Measurements from ENCODE around the gene TMIGD1.

The TMIGD1 gene

DNA sequence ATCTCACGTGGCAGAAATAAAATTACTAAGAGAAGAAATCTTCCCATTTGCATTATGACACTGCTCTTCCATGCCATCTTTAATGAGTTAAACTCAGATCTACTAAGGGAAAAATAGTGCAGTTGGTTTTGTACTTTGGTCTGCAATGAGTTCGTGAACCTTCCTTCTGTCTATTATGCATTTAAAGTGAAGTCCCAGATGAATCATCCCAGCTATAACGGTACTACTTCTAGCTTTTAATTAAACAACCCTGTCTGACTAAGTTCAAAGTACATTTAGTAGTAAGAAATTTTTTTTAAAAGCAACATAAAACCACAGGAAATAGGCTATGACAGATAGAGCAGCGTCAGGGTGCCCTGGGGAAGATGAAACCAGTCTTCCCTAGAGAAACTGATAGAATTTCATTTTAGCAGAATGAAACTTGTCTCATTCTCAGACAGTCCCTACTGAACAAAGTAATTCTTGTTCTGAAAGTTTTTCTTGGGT, 1.8 kb downstream of the TMIGD1 start:
- DNase-seq (ENCODE audit: low read depth in 3 of 3): peak in 1 of 3 donors; percentile 37

DNA sequence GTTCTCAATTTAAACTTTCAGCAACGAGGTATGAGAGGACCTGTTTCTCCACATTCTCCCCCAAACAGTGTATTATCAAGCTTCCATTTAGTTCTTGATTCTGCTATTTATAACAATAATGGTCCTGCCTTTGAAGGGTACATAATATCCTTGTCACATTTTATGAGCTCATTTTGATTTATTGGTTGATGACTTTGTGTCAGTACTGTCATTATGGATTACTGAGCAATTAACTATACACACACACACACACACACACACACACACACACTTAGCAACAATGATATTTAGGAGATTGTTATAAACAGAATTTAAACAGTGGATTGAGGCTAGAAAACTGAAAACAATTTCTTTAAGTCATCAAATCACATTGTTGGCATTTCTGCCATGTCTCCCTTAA, 7.0 kb downstream of the TMIGD1 start:
- DNase-seq (ENCODE audit: low read depth in 3 of 3): no peak

DNA sequence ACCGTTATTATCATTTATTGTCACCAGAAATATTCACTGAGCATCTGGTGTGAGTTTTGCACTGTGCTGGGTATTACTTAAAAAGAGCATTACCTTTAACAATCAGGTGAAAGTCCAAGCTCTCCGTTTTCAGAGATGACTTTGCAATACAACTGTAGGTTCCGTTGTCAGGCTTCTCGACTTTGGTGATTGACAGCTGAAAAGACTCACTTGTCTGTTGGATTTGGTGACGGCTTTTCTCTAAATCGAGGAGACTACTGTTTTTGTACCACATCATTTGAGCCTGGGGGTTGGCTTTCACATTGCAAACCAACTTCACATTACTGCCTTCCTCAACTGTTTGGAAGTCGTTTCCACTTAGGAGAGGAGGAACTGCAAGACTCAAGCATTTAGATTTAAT, 9.1 kb downstream of the TMIGD1 start:
- no peak for DNase-seq (ENCODE audit: low read depth in 3 of 3)

DNA sequence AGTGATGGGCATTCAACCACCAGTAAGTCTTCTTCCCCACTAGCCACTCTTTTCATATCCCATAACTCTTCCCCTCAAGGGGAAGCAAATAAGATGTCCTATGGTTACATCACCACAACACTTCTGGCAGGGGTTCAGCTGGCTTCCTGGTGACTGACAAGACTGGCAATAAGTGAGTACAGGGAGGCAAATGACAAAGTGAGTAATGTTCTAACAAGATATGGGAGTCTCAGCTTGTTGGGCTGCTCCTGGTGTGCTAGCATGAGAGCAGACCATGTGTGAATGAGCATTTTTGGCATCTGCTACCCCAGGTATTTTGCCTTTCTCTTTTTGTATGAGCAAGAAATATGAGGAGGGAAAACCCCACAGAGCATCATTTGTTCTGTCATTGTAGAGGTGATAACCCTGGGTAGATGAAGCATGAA, 9.9 kb downstream of the TMIGD1 start:
- DNase-seq (ENCODE audit: low read depth in 3 of 3): no peak

DNA sequence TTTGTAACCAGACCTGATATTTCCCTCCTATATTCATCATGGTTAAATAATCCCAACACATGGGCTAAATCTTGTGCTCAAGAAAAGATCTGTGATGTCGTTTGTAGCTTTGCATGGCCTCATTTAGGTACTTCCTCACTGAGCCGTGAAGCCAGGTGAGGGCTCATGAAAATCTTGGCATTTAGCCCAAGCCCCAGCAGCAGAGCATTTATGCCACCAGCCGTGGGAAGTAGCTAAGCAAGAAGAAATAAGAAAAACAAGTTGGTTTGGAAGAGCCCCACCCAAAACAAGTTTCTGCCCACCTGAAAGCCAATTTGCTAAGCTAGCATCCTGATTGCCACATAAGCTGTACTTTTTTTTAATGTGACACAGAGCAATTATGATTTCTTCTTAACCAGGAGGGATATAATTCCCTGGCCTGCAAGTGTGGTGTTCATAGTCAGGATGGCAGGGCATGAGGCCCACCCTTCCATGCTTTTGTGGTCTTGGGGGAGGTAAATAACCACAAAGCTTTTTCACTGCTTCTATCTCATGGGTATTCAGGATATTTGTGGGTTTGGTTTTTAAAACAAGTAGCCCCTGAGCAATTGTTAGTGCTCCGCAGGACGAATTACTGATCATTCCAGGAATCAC, 10.5 kb downstream of the TMIGD1 start:
- no peak for DNase-seq (ENCODE audit: low read depth in 3 of 3)

DNA sequence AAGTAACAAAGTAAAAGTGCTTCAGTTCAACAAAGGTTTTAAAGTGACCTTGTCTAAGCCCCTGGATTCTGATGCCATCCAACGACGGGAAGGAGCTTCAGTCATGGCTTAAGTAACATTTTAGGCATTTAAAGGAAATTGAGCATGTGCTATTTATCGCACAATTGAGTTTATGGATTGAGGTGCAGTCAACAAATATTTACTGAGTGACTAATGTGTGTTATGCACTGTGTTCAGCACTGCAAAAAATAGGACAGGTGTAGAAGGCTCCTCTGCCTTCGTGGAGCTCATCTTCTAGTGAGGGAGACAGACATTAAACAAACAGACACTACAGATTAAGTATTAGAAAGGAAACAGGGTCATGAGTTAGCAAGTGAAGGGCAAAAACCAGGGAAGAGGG, 12.5 kb downstream of the TMIGD1 start:
- no peak for DNase-seq (ENCODE audit: low read depth in 3 of 3)

DNA sequence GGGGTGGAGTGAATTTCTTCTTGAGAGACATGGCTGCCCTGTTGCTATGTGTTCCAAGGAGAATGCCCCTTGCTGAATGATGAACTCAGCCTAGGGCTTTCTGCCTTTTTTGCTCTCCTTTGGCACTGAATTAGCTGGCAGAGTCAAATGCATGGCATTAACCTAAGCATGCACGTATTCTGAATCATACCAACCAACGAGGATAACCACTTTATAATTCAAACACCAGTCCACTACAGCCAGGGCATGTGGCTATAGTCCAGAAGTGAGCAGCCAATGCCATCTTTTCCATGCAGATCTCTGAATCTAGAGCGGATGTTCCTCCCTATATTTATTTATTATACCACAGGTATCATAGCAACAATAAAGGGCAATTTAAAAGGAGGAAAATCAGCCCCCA, 15.7 kb downstream of the TMIGD1 start:
- DNase-seq (ENCODE audit: low read depth in 3 of 3): no peak

DNA sequence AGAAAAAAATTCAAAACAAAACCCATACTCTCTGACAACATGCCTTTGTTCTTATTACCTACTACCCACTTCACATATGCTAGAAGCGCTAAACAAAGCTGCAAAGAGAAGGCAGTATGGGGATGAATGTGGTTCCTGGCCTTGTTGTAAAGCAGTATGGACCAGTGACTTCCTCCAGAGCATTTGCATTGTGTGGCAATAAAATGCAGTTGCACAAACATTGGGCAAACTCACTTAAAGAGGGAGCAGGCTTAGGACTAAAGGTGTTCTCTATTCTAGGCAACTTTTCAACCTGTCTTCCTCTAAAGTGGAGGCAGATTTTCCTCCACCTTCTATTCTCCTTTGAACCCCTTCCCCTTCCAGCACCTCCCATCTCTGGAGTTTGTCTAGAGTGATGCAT, 17.1 kb downstream of the TMIGD1 start:
- DNase-seq (ENCODE audit: low read depth in 3 of 3): no peak

DNA sequence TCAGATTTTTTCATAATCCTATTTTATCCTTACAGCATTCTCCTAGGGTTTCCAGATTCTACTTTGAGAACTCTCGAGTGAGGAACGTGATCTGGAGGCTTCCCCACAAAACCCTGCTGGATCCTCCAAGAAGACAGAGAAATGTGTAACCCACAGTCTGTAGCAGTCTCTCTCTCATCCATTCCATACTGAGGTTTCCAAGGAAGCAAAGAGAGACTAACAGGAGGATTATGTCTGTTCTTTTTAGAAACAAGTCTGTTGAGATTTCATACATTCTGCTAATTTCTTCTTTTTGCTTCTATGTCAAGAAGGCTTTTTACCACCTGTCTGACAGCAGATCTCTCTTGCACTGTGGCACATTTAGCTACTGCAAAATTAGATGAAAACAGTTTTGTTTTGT, 18.8 kb downstream of the TMIGD1 start:
- DNase-seq (ENCODE audit: low read depth in 3 of 3): no peak

DNA sequence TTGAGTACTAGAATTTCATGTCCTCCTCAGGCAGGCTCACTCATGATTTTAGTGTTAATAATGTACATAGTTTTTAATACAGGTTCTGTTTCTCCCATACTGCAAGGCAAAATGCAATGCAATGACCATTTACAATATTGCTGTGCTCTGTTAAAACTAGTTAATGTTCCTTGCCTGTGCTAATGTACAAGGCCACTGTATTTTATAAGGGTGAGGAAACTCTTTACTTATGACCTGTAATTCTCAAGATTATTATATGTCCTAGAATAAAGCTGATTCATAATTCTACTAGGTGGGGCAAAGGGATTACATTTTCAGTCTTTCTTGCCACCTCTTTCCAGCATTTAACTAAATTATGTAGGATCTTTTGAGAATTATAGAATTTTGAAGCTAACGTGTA, 19.4 kb downstream of the TMIGD1 start:
- no peak for DNase-seq (ENCODE audit: low read depth in 3 of 3)

DNA sequence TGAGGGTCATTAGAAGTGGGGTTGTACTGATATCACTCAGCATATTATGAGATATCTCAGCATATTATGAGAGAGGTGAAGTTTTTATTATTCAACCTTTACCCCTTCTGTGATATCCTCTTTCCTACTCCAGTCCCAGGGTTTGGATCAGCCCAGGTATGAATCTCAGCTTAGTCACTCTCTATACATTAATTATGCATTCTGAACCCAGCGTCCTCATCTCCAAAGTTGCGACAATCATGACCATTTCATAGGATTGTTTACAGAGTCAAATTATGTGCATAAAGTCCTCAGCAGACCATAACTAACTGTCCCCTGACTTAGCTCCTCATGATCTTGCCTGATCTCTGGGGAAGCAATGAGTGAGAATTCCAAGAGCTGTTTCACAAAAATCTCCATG, 21.6 kb downstream of the TMIGD1 start:
- DNase-seq (ENCODE audit: low read depth in 3 of 3): no peak

DNA sequence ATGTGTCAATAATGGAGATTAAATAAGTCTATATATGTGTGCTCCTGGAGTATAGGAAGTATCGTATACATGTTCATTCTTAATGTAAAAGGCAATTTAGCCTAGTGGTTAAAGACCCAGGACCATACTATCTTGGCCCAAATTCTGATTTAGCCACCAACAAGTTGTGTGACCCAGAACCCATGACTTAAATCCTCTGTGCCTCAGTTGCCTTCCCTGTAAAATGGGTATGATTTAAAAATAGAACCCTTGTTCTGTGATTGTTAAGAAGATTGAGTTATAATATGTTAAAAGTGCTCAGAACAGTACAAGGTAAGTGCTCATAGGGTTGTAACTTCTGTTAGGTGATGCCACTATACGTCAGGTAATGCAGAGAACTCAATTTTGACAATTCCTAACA, 23.3 kb downstream of the TMIGD1 start:
- DNase-seq (ENCODE audit: low read depth in 3 of 3): no peak

DNA sequence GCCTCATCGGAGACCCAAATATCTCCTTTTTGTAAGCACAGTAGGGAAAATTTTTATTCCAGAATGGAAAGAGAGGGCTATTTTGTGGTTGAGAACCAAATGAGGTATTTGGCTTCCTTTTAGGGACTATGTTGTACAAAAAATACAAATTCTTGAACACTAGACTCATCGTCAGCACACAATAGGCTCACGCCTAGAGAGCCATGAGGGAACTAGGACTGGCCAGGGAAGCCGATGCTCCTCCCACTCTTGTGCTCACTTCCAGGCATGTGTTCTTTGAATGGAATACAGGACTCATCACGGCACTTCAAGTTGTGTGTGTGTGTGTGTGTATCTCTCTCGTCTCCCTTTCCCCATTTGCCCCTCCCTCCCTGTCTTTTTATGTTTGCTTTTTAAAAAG, 24.3 kb downstream of the TMIGD1 start:
- no peak for DNase-seq (ENCODE audit: low read depth in 3 of 3)

DNA sequence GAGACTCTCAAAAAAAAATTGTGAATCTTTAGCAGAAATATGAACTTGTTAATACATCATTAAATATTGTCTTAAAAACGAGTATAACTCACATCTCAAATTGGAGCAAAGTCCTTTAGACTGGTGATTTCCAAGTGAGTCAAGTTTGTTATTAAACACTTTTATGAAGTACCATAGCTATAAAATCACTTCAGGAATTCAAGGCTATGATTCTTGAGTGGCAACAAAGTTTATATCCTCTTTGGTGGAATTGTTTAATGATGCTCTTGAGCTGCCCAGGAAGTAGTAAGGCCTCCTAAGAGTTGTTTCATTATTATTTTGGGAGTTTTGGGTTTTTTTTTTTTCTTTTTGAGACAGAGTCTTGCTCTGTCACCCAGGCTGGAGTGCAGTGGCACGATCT, 25.5 kb downstream of the TMIGD1 start:
- no peak for DNase-seq (ENCODE audit: low read depth in 3 of 3)

DNA sequence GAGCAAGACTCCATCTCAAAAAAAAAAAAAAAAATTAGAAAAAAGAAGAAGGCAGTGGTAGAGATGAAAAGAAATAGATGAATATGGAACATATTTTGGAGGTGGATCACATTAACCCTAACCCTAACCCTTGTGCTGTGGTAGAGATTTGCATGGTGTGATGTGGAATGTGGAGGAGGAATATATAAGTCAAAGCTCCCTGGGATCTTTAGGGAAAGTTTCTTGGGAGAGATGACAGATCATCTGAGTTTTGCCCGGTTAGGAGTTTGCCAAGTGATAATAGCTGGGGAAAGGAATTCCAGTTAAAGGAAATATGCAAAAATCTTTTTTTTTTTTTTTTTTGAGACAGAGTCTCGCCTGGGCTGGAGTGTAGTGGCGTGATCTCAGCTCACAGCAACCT, 29.1 kb downstream of the TMIGD1 start:
- DNase-seq (ENCODE audit: low read depth in 3 of 3): no peak

DNA sequence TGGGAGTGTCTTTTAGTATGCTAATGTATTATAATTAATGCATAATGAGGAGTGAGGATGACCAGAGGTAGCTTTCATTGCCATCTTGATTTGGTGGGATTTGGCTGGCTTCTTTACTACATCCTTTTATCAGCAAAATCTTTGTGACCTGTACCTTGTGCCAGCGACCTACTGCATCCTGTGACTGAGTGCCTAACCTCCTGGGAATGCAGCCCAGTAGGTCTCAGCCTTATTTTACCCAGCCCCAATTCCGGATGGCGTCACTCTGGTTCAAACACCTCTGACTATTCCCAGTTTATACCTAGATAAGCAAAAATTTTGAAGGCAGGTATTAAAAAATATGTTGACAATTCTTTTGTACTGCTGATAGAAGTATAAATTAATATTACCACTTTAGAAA, 31.6 kb downstream of the TMIGD1 start:
- DNase-seq (ENCODE audit: low read depth in 3 of 3): no peak

DNA sequence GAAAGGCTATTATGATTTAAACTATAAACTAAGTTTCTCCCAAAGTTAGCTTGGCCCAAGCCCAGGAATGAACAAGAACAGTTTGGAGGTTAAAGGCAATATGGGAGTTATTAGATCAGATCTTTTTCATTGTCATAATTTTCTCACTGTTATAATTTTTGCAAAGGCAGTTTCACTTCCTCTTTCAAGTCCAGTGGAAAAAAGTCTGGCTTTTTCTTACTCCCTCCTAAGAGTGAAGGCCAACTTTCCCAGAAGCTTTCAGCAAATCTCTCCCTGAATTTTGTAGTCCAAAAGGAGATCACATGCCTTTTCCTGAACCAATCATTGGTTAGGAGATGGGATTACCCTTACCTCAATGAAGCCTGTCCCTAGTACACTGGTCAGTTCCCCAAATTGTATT, 33.0 kb downstream of the TMIGD1 start:
- DNase-seq (ENCODE audit: low read depth in 3 of 3): no peak

DNA sequence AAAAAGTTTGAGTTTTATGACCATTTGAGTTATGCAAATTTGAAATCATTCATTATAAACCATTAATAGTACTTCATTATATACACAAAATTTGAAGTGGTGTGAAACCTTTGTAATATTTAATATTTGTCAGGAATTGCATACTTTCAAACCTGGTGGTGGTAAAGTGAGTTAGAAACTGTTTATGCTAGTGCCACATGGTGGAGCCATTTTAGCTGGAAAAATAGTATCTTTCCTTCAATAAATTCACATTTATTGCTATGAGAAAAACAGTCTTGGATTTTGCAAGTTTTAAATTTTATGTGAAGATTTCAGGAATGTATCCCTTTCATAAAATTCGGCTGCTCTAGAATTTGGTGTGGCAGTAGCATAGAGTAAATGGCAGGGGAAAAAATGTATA, 34.9 kb downstream of the TMIGD1 start:
- DNase-seq (ENCODE audit: low read depth in 3 of 3): no peak

DNA sequence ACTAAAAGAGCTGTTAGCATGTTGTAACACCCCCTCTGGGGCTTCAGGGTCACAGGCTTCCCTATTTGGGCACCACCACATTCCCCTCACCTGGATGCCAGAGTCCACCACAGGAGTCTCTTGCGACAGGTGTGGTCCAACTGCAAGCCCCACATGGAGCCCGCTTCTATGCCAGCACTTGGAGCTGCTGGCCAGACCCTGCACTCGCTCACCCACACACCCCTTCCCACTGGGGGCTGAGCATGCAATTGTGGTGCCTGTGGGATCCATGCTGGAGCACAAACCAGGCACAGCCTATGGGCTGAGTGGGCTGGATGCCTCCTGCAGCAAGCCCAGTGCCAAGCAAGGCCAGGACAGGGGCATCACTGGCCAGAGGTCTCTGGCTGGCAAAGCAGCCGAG, 36.1 kb downstream of the TMIGD1 start:
- no peak for DNase-seq (ENCODE audit: low read depth in 3 of 3)

DNA sequence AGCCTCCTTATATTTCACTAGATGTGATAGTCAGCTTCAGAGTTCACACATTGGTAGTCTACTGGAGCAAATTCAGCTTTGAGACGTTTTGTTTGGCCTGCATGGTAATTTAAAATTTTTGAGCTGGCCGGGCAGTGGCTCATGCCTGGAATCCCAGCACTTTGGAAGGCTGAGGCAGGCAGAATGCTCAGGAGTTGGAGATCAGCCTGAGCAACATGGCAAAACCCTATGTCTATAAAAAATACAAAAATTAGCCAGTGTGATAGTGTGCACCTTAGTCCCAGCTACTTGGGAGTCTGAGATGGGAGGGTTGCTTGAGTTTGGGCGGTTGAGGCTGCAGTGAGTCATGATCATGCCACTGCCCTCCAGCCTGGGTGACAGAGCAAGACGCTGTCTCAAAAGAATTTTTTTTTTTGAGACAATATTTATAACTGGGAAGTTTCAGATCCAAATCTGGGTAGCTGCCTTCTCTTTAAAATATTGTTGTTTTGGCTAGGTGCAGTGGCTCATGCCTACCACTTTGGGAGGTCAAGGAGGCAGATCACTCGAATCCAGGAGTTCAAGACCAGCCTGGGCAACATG, 37.3 kb downstream of the TMIGD1 start:
- DNase-seq (ENCODE audit: low read depth in 3 of 3): no peak

DNA sequence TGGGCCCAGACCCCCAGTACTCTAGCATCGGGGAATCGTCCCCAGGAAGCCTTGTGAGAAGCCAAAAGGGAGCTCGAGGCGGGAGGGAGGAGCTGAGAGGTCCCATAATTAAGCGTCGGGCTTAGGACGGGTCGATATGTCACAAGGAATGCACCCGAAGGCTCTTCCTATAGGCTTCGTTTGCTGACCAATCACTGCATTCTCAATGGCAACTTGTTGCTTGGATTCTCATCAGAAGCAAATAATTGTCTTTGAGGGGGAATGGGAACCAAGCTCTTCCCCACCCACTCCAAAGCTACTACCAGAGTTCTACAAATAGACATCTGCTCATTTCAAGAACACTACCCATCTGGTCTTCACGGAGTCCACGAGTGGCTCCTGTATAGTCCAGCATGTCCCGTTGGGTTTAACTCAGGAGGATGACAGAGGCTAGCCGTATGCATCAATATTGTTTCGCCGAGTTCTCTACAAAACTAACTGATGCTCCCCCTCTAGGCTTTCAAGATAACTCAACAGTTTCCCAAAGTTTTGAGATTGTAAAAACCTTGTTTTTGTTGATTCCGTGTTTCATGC, 41.5 kb downstream of the TMIGD1 start:
- no peak for DNase-seq (ENCODE audit: low read depth in 3 of 3)

DNA sequence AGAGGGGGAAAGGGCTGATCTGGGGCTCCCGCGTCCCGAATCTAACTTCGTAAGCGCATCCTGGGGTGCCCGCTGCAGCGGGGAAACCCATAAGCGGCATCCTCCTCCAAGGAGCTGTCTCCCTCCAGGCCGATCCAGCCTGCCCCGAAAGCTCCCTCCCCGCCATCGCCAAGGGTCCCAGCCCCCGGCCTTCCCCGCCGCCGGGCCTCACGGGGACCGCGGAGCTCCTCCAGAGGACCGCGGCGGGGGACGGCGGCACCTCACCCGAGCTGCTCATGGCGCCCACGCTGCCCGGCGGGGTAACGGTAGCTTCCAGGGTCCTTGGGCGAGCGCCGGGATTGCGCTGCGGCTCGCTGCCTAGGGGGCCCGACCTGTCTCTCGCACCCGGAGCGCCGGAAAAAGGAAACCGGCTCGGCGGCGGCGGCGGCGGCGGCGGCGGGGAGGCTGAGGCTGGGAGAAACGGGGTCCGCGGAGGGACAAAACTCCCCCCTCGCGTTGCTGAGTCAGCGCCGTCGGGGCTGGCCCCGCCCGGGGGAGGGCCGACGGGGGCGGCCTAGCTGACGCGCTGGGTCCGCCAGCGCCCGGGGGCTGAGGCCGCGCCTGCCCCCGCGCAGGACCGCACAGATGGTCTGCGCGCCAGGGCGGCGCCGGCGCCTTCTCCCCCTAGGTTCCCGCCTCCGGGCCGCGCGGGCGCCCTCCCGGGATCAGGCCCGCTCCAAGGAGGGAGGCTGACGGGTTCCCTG, 42.1 kb downstream of the TMIGD1 start, which contains the start of gene BLMH:
Gene BLMH, minus strand, starts transcription at position 402 of the 743 bp plus-strand sequence. Its CDS starts 125 bp downstream, at position 277.
- DNase-seq (ENCODE audit: low read depth in 3 of 3): peak; percentile 64 to 74 (median 73)
